IPS DF 4.7 (cell line): ENCODE results near the gene CLMP.

Source experiments
- DNase-seq: peaks from one replicate; pipeline ENCODE4 v3.0.0-alpha.2; 2013; ENCODE audit warnings: low spot score; ENCODE audit errors: extremely low read depth

Gene CLMP

DNA sequence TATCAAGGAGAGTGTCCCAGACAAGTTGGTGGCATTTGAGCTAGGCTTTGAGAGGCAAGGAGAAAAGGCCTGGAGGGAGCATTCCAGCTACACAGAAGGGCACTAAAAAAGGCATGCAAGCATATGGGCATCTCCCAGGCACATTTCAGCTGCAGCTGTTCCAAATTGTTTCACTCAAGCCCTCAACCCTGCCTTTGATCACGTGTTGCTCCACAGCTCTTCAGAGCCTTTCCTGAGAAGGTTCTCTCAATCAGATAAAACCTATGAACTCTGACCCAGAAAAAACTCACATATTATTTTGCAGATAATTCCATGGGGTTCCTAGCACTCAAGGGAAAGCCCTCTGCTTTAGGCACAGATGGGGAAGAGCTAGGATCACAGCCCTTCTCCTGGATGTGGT lies 108.7 kb downstream of the CLMP start:
- DNase-seq: no peak

DNA sequence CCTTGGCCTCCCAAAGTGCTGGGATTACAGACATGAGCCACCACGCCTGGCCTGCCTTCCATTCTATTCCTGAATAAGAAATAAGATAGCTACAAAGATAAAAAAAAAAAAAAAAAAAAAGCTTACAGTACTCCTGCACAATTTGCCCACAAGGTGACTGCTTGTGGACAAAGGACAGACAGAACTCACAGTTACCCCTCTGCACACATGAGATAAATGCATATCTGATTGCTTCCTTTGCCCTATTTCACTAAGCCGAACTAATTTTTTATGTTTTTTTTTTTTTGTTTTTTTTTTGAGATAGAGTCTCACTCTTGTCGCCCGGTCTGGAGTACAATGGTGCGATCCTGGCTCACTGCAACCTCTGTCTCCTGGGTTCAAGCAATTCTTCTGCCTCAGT lies 109.6 kb downstream of the CLMP start:
- DNase-seq: no peak

DNA sequence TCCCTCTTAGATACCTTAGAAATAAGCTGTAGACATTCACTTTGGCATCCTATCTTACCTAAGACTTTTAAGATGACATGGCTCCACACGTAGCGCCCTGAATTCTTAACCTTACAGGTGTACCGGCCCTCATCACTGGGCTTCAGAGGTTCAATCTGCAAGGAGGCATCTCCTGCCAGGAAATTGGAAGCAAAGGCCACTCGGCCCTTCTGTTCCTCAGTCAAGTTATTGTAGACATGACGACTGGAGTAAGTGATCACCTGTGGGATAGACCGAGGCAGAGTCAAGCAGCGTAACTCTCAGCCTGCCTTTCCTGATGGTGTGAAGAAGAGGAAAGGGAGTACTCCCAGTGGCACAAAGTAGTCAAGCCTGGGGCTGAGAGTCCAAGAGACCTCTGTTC lies 110.6 kb downstream of the CLMP start:
- DNase-seq: no peak

DNA sequence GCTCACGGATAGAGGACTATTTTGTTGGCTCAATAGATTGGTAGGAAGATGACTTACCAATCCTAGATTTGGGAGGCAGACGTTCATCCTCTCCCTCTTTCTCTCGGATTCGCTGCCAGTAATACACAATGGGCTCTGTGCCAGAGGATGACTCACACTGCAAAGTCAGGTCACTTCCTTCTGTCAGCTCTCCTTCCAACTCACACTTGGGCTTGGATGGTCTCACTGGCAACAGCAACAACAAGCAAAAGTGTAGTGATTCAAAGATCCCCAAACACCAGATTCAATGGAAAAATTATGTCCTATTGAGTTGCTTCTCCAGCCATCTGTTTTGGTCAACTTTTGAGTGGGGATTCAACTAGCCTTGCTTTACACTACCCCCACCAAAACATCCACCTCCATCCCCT lies 111.4 kb downstream of the CLMP start:
- DNase-seq: no peak

DNA sequence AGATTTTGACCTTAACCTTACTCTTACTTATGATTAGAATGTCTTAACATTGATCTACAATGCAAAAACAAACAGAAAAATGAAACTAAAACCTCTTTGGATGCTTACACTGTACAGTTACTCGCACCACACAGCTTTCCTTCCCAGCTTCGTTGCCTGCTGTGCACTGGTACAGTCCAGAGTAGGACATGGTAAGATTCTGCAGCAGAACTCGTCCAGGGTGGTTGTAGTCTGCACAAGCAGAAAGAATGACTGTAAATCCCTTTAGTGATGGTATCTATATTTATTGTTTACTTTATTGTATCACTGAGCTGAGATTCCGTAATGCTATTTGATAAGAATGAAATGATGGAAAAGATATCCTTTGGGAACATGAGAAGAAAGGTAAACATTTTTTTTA lies 112.1 kb downstream of the CLMP start:
- DNase-seq: no peak

DNA sequence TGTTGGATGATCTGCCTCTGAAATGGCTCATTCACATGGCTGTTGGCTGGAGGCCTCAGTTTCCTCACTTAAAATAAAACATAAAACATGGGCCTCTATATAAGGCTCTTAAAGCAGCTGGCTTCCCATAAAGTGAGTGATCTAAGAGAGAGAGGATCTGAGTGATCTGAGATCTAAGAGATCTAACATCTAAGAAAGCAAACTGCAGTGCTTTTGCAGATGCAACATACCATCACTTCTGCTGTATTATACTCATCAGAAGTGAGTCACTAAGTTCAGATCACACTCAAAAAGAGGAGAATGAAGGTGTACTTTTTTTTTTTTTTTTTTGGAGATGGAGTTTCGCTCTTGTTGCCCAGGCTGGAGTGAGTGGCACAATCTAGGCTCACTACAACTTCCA lies 115.0 kb downstream of the CLMP start:
- DNase-seq: no peak

DNA sequence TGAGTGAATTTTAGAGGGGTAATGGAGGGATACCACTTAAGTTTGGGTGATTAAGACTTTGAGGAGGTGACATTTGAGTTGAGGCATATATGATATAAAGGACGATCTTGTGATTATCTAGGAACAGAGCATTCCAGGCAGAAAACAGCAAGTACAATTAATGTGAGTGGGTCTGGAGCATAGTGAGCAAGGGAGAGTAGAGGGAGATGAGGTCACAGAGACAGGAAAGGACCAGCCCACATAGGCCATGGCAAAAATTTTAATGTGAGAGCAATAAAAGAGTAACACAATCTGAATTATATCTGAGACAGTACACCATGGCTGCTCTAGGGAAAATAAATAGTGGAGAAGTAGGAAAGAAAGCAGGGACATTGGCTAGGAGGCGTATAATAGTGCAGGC lies 118.6 kb downstream of the CLMP start:
- no peak for DNase-seq

DNA sequence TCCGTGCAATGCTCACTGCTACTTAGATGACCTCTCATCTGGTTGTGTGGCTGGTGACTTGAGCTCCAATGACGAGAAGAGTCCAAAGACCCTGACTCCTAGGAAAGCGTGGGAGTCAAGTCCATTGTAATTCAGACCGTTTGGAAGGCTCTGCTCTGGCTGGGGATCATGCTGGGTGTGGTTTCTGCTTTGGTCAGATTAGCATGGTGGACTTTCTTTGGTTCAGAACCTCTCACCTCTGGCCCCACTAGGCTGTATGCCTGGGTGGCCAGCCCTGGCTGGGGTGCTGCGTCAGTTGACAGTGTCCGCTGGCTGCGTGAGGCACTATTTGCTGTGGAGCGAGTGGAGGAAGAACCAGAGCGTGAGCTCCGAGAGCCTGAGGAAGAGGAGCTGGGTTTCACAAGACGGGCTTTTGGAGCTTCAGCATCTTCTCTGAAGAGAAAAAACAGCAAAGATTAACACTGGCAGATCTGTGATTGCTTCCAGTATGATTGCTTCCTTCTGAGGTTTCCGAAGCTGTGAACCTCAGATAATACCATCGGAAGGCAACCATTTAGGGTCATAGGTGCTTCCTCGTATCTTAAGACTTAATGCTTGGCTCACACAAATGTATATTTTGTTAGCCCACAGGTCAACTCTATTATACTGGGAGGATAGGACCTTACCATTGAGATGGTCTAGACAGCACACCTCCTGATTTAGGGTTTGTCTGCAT lies 121.5 kb downstream of the CLMP start:
- DNase-seq: no peak

DNA sequence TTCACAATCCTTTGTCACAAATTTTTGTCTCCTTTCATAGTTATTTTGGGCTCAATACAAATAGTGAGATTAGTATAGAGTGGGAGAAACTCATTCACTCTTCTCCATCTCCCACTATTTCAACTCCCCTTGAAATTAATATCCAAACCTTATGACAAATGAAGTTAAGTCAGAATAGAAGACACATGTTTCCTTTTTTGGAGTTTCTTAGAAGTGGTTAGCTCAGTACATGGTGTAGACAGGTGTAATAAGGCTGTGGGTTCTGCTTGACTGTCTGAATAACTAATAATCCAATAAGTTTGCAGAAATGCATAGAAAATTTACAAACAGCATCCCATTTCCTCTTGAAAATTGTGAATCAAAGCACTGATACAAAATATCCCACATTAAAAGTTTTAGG lies 122.3 kb downstream of the CLMP start:
- DNase-seq: no peak

DNA sequence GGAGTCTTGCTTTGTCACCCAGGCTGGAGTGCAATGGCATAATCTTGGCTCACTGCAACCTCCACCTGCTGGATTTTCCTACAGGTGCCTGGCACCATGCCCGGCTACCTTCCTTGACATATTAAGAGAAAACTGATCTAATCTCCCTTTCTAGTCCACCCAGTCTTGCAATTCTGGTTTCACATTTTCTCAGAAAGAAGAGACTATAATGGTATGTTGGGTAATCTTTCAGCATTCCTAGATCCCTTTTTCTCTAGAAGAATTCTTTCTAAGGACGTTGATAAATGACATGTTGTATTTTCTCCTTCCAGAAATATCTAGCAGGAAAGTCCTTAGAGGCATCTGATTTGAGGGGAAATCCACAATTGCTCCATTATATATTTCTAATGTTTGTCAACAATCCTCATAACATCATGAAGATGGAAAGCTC lies 122.7 kb downstream of the CLMP start:
- DNase-seq: no peak

DNA sequence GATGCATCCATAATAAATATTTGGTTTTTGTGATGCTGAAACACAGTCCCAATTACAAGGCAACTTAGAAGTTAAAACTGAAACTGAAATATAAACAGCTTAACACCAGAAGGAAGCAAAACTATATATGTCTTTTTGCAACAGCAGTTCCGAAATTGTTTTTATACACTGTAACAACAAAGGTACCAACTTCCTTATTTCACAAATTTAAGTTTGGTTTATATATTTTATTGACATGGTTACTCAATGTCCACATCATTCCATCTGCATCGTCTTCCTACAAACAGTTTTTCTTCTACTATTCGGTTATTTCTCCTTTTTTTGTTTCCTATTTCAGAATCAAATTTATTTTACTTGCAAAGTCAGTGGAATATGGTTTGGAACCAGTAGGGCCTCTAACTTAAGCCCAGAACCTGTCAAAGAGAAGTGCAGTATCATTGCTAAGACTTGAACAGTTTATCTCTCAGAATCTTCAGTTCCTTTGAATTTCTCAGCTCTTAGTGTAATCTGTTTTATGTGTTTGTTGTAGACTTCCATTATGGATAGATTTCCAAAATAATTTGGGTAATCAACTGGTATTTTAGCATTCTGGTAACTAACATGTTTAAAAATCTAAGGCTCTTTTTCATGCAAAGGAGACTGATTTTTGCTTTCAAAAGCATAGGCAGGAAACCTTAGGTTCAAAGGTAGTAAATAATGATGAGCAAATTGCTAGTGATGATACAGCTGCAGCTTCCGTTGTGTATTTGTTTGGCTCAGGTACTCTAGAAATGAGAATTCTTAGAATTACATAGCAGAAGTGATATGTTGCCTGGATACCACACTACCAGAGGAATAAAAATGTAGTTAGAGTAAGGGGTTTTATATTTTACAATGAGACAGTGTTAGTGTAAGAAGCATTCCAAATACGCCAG lies 124.9 kb downstream of the CLMP start:
- DNase-seq: no peak

DNA sequence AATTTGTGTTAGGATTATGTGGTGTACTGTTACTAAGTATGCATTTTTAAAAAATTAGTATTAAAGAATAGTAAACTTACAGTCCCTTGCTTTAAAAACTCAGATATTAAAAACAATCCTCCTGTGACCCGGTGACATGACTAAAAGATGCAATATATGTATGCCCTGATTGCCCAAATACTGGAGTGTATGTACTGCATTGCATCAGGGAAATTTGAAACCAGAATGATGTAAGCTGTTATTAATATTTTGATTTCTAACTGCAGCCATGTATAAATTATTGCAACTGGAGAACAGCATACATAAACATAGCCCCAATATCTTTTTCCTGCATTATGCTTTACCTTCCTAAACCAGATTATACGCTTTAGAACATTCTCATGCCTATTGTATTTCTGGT lies 129.4 kb downstream of the CLMP start:
- DNase-seq: no peak

DNA sequence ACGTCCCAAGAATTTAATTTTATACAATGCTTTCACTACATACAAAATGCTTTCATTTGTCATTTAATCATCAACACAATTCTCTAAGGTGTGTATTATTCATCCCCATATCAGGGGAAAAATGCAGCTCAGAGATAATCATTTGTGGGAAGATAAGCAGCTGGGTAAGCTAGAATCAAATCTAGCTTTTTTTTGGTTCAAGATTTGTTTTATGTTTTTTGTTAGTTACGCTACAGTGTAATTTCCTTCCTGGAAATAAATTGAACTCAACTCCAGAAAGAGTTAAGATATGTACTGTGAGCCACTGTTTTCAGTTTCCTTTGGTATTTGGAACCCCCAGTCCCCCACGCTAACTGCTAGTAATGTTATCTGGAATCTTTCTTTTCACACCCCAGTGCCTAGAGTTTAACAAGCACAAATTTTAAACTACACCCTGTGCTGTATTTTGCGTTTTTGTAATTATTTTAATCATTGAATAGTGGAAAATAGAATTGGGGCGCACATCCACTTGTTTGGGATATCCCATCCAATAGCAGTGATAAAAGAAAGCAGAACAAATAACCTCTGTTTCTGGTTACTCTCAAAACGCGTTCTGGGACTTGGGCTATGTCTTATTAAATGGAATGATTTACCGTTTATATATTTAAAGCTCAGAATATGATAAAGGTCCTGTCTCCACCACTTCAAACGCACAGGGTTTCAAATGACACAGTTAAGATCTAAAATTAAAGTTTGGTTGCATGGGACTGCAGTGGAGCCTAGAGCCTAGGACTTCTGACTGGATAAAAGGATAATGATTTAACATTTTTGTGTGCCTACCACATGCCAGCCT lies 131.0 kb downstream of the CLMP start:
- no peak for DNase-seq

DNA sequence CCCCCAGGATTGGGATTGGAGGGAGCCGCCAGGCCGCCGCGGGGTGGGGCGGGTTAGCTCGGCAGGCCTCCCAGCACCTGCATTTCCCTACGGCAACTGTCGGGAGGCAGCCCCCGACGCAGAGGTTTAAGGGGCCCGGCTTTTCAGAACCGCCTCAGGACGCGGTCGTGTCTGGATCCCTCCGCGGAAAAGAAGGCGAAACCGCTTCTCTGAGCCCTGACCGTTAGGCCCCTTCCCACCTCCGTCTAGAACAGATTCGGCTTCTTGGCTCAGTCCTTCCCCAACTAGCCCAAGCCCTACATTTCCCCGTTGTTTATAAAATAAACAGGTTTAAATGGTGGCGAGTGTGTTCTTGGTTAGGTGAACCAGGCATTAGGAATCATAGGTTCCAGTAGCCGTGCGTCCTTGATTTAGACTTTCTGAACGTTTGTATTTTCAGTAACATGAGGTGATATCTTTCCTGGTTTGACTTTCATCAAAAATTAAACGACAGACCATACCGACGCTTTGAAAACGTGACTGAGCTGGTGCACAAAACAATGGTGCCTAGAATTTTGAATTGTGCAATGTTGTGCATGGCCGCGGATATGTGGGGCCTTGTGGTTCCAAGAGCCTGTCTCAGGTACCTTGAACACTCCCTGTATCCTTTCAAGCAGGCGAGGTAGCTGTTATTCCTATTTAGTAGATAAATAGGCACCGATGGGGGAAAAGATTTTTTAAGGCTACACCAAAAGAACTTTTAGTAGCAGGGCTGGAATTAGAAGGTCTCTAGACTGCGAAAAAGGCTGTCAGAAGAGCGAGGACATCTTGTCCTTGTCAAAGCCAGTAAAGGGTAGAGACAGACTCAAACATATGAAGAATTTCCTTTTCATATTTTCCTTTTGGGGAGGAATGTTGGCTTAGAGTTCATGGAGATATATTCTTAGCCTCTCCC lies 131.9 kb downstream of the CLMP start:
- DNase-seq: no peak

DNA sequence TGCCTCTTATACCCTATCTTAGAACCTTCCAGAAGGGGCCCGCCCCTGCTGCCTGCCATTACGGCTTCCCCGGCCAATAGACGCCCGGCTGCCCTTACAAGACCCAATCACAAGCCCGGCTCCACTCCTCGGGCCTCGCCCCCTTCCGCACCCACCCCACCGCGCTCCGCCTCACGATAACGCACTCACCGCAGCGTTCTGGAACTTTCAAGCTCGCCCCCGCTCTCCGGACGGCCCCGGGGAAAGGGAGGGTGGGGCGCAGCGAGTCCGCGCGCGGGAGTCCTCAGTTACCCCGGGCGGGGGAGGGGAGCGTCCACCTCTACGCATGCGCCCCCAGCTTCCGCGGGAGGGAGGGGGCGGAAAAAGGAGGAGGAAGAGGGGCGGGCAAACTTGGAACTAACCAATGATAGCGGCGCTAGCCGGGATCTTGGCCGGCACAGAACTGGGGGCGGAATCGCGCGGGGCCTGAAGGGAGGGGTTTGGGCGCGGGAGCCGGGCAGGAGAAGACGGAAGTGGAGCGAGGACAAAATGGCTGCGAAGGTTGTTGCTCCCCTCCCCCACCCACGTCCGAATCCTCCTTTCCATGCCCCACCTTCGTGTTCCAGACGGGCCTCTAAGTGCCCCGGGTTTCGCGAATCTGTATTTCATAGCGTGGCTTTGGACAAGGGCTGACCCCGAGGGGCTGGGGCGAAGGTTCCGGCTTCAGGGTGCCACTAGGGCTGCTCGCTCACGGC lies 132.7 kb downstream of the CLMP start:
- DNase-seq: peak; percentile 83

DNA sequence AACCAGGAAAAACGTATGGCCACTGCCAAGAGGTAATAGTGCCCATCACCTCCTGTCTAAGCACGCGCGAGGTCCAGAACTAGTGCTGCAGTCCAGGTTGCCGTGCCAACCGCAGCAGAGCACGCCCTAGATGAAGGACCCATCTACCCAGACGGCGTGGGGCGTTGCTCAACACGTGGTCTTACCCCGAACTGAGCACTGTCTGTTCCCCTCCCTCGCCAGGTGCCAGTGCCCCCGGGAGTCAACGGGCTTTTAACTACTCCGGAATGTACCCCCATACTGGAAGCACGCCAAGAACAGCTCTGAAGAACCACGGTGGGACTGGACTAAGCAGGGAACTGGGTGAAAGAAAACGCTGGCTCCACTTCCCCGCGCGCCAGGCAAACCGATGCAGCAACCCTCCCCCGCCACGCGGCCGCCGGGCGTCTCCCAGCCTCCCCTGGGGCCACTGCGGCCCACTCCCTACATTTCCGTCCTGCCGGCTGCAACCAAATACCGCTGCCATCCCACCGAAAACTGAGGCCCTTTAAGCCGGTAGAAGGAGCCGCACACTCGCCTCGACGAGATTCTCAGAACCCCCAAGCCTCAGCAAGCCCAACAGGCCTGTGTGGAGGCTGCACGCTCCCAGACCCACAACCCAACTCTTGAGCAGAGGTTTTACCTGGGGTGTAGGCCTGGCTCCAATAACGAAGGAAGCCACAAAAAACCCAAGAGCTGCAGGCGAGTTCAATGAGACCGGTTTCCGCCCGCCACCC lies 133.5 kb downstream of the CLMP start, which contains the start of gene HSPA8:
Gene HSPA8 (minus strand): TSS at position 734 of the 755 bp plus-strand sequence. CDS start 812 bp downstream, outside the sequence.
- DNase-seq: no peak

DNA sequence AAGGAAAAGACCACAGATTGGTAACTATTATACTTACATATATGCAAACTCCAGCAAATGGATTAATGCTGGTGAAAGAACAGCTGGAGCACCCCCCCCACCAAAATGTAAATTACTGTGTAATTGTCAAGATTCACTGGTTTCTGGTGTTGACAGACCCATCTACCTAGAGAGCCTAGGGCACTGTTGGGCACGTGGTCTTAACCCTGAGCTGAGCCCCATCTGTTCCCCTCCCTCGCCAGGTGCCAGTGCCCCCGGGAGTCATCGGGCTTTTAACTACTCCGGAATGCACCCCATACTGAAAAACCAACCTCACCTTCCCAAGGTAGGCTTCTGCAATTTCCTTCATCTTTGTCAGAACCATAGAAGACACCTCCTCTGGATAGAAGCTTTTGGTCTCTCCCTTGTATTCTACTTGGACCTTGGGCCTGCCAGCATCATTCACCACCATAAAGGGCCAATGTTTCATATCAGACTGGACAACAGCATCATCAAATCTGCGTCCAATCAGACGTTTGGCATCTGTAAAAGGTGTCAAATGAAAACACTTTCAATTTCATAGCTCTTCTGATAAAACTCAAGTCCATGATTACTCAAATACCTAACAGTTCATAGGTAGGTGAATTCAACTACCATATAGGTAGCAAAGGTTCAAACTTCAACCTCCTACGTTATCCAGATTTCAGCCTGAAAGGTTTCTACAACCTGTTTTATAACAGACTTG lies 134.6 kb downstream of the CLMP start:
- no peak for DNase-seq
